ENCODE data around the gene PLP1.

PLP1 gene

GRCh38 chrX:103773445-103773844, 3.2 kb upstream of the PLP1 start:
- TF ChIP-seq SNAI2 (CRISPR knock-in tag; IDR thresholded peaks at IDR 0.05): no peak
- TF ChIP-seq ZFP3 (CRISPR knock-in tag; IDR thresholded peaks at IDR 0.05): no peak
- no peak for TF ChIP-seq TCF4 (CRISPR knock-in tag; IDR thresholded peaks at IDR 0.05; ENCODE audit: borderline replicate concordance)
- TF ChIP-seq CREB5 (CRISPR knock-in tag; IDR thresholded peaks at IDR 0.05; ENCODE audit: low read depth): no peak
- no peak for TF ChIP-seq GLIS3 (CRISPR knock-in tag; IDR thresholded peaks at IDR 0.05)
- TF ChIP-seq ARNTL (CRISPR knock-in tag; IDR thresholded peaks at IDR 0.05; ENCODE audit: borderline replicate concordance, low read depth): no peak
- no peak for TF ChIP-seq RARB (CRISPR knock-in tag; IDR thresholded peaks at IDR 0.05)
- TF ChIP-seq TSHZ2 (CRISPR knock-in tag; IDR thresholded peaks at IDR 0.05): no peak
- no peak for TF ChIP-seq ESRRG (CRISPR knock-in tag; IDR thresholded peaks at IDR 0.05)
- TF ChIP-seq ISL1 (CRISPR knock-in tag; IDR thresholded peaks at IDR 0.05): no peak
- TF ChIP-seq ZNF70 (CRISPR knock-in tag; IDR thresholded peaks at IDR 0.05): no peak
- no peak for TF ChIP-seq PATZ1 (CRISPR knock-in tag; IDR thresholded peaks at IDR 0.05; ENCODE audit: borderline replicate concordance)
- no peak for TF ChIP-seq PPARA (CRISPR knock-in tag; IDR thresholded peaks at IDR 0.05; ENCODE audit: borderline replicate concordance)
- no peak for TF ChIP-seq BACH2 (CRISPR knock-in tag; IDR thresholded peaks at IDR 0.05; ENCODE audit: borderline replicate concordance)
- no peak for TF ChIP-seq OSR1 (CRISPR knock-in tag; IDR thresholded peaks at IDR 0.05)
- ATAC-seq: no peak; the same call in 2 of the 3 replicates

- TF ChIP-seq TSHZ2 (CRISPR knock-in tag; IDR thresholded peaks at IDR 0.05) (no peak), ZC3H10 (CRISPR knock-in tag; IDR thresholded peaks at IDR 0.05) (no peak), ZNF565 (CRISPR knock-in tag; conservative IDR thresholded peaks at IDR 0.05; ENCODE audit: low read depth) (no peak), CREB5 (CRISPR knock-in tag; IDR thresholded peaks at IDR 0.05; ENCODE audit: low read depth) (no peak), PATZ1 (CRISPR knock-in tag; IDR thresholded peaks at IDR 0.05; ENCODE audit: borderline replicate concordance) (no peak), OSR1 (CRISPR knock-in tag; IDR thresholded peaks at IDR 0.05) (no peak), SNAI2 (CRISPR knock-in tag; IDR thresholded peaks at IDR 0.05) (no peak), POU6F1 (CRISPR knock-in tag; IDR thresholded peaks at IDR 0.05; ENCODE audit: borderline replicate concordance, low read depth) (no peak), ARNTL (CRISPR knock-in tag; IDR thresholded peaks at IDR 0.05; ENCODE audit: borderline replicate concordance, low read depth) (no peak), RARB (CRISPR knock-in tag; IDR thresholded peaks at IDR 0.05) (no peak), TCF4 (CRISPR knock-in tag; IDR thresholded peaks at IDR 0.05; ENCODE audit: borderline replicate concordance) (no peak), CSDC2 (CRISPR knock-in tag; IDR thresholded peaks at IDR 0.05) (no peak), ESRRG (CRISPR knock-in tag; IDR thresholded peaks at IDR 0.05) (no peak)
- peak; percentile 95 for ATAC-seq
Measured at GRCh38 chrX:103774070-103774642, 2.5 kb upstream of the PLP1 start.

Measured in SK-N-SH treated with all-trans-retinoic acid at 6 μM for 48 hours (cell line).